SK-N-SH treated with all-trans-retinoic acid at 6 μM for 48 hours (cell line): Measurements from ENCODE around the gene TRNT1.

Experiments
- ATAC-seq: fragments of 200-7000 bp; cut with Tn5 transposase; 3 replicates; pipeline ENCODE4 v1.9.1; 2020; ENCODE audit warnings: mild to moderate bottlenecking, moderate library complexity
- ARNTL ChIP-seq: fragments of 450-650 bp; formaldehyde crosslinking; IDR thresholded peaks from 2 replicates; pipeline ENCODE4 v1.5.0; 2020; ENCODE audit warnings: low read depth, mild to moderate bottlenecking, moderate library complexity, borderline replicate concordance
- BACH2 ChIP-seq: fragments of 250-450 bp; sonication (Bioruptor Pico); IDR thresholded peaks from 2 replicates; pipeline ENCODE4 v1.9.0; 2021; ENCODE audit warnings: mild to moderate bottlenecking, borderline replicate concordance
- CSDC2 ChIP-seq: fragments of 250-450 bp; sonication (Bioruptor Pico); IDR thresholded peaks from 2 replicates; pipeline ENCODE4 v1.5.0; 2020; ENCODE audit warnings: mild to moderate bottlenecking, moderate library complexity
- ESRRG ChIP-seq: fragments of 250-450 bp; sonication (Bioruptor Pico); IDR thresholded peaks from 2 replicates; pipeline ENCODE4 v1.6.1; 2021; ENCODE audit warnings: mild to moderate bottlenecking
- GLIS3 ChIP-seq: fragments of 250-450 bp; sonication (Bioruptor Pico); IDR thresholded peaks from 2 replicates; pipeline ENCODE4 v1.5.0; 2020; ENCODE audit warnings: mild to moderate bottlenecking, moderate library complexity
- ISL1 ChIP-seq: fragments of 250-450 bp; sonication (Bioruptor Pico); IDR thresholded peaks from 2 replicates; pipeline ENCODE4 v2.1.2; 2022; ENCODE audit warnings: mild to moderate bottlenecking, moderate library complexity
- OSR1 ChIP-seq: fragments of 250-450 bp; sonication (Bioruptor Pico); IDR thresholded peaks from 2 replicates; pipeline ENCODE4 v1.8.0; 2022; ENCODE audit warnings: moderate library complexity, mild to moderate bottlenecking, inconsistent platforms
- PPARA ChIP-seq: fragments of 250-450 bp; sonication (Bioruptor Pico); IDR thresholded peaks from 2 replicates; pipeline ENCODE4 v1.5.0; 2020; ENCODE audit warnings: mild to moderate bottlenecking, borderline replicate concordance
- RARB ChIP-seq: fragments of 250-450 bp; sonication (Bioruptor Pico); IDR thresholded peaks from 2 replicates; pipeline ENCODE4 v1.8.0; 2021; ENCODE audit warnings: mild to moderate bottlenecking, moderate library complexity
- SNAI2 ChIP-seq: fragments of 250-450 bp; sonication (Bioruptor Pico); IDR thresholded peaks from 2 replicates; pipeline ENCODE4 v1.5.0; 2020; ENCODE audit warnings: mild to moderate bottlenecking, moderate library complexity
- TCF4 ChIP-seq: fragments of 250-450 bp; sonication (Bioruptor Pico); IDR thresholded peaks from 2 replicates; pipeline ENCODE4 v1.8.0; 2021; ENCODE audit warnings: mild to moderate bottlenecking, moderate library complexity, borderline replicate concordance
- TOX ChIP-seq: fragments of 250-450 bp; sonication (Bioruptor Pico); IDR thresholded peaks from 2 replicates; pipeline ENCODE4 v1.8.0; 2021; ENCODE audit warnings: mild to moderate bottlenecking, moderate library complexity, borderline replicate concordance
- ZC3H10 ChIP-seq: fragments of 250-450 bp; sonication (Bioruptor Pico); IDR thresholded peaks from 2 replicates; pipeline ENCODE4 v1.5.1; 2021; ENCODE audit warnings: mild to moderate bottlenecking, moderate library complexity
- ZFP3 ChIP-seq: fragments of 250-450 bp; sonication (Bioruptor Pico); IDR thresholded peaks from 2 replicates; pipeline ENCODE4 v1.5.0; 2020; ENCODE audit warnings: mild to moderate bottlenecking, moderate library complexity
- ZFP30 ChIP-seq: fragments of 450-650 bp; formaldehyde crosslinking; IDR thresholded peaks from 2 replicates; pipeline ENCODE4 v1.5.0; 2022; ENCODE audit warnings: mild to moderate bottlenecking, moderate library complexity
- ZNF565 ChIP-seq: fragments of 450-650 bp; formaldehyde crosslinking; conservative IDR thresholded peaks from 2 replicates; pipeline ENCODE4 v1.5.0; 2020; ENCODE audit warnings: low read depth, mild to moderate bottlenecking, moderate library complexity
- ZNF8 ChIP-seq: fragments of 450-650 bp; formaldehyde crosslinking; IDR thresholded peaks from 2 replicates; pipeline ENCODE4 v1.5.0; 2020; ENCODE audit warnings: mild to moderate bottlenecking, moderate library complexity
- TF ChIP-seq, protein P1 (sequence below): fragments of 250-450 bp; sonication (Bioruptor Pico); IDR thresholded peaks from 2 replicates; pipeline ENCODE4 v1.8.0; 2021; ENCODE audit warnings: low read depth, mild to moderate bottlenecking, moderate library complexity, borderline replicate concordance
- TF ChIP-seq, protein P2 (sequence below): fragments of 250-450 bp; sonication (Bioruptor Pico); IDR thresholded peaks from 2 replicates; pipeline ENCODE4 v1.8.0; 2020; ENCODE audit warnings: mild to moderate bottlenecking, moderate library complexity, borderline replicate concordance
- TF ChIP-seq, protein P3 (sequence below): fragments of 250-450 bp; sonication (Bioruptor Pico); IDR thresholded peaks from 2 replicates; pipeline ENCODE4 v1.5.0; 2020; ENCODE audit warnings: mild to moderate bottlenecking, moderate library complexity
- TF ChIP-seq, protein P4 (sequence below): fragments of 250-450 bp; sonication (Bioruptor Pico); IDR thresholded peaks from 2 replicates; pipeline ENCODE4 v1.5.1; 2021; ENCODE audit warnings: mild to moderate bottlenecking, moderate library complexity
- TF ChIP-seq, protein P5 (sequence below): fragments of 250-450 bp; sonication (Bioruptor Pico); IDR thresholded peaks from 2 replicates; pipeline ENCODE4 v1.5.1; 2020; ENCODE audit warnings: low read depth, mild to moderate bottlenecking, moderate library complexity

Gene TRNT1

DNA sequence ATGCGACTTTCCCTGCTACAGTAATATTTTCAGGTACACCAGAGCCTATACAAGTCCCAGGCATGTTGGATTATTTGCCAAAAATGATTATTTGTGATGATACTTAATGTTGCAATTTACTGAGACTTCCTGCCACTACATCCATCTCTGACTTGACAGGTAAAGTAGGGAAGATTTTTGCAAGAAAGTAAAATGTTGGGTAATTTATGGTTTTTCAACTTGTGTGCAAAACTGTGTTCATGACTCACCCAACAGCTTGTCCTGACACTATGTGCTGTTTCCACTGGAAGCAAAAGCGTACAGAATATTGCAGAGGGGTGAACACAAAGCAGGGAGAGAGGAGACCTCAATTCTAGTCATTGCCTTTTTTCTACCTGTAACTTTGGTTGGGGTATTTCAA, 58.1 kb downstream of the TRNT1 start (continued):
- TF ChIP-seq TOX (CRISPR knock-in tag) = no peak
- TF ChIP-seq, all 23 proteins: peak for 0

DNA sequence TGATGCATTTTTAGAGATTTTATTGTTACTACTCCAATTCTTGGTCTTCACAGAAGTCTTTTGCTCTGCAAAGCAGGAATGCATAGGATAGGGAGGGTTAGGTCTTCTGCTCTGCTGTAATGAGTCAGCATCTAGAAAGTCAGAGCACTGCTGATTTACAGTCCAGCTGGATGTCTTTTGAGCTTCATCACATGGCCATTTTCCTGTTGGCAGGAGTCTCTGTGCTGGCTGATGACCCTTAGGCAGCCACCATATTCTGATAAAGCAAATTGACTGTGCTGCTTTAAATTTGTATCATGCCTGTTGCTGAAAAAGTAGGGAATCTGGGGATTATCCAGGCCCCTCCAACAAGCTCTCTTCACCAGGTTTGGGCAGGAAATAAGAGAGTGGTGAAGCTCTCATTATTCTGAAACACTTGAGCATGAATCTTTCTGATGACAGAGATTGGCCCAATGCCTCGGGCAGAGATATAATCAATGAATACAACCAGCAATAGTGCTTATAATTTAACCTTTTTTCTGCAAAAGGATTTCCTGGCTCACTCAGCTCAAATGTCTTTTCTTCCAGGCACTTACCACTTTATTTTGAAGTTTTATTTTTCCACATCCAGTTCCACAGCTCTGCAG, 62.5 kb downstream of the TRNT1 start:
- no peak for TF ChIP-seq TCF4 (CRISPR knock-in tag)
- TF ChIP-seq ISL1 = 0 out of 2 replicates have a peak, but pooled peaks have one; percentile 6
- TF ChIP-seq, protein P1, sequence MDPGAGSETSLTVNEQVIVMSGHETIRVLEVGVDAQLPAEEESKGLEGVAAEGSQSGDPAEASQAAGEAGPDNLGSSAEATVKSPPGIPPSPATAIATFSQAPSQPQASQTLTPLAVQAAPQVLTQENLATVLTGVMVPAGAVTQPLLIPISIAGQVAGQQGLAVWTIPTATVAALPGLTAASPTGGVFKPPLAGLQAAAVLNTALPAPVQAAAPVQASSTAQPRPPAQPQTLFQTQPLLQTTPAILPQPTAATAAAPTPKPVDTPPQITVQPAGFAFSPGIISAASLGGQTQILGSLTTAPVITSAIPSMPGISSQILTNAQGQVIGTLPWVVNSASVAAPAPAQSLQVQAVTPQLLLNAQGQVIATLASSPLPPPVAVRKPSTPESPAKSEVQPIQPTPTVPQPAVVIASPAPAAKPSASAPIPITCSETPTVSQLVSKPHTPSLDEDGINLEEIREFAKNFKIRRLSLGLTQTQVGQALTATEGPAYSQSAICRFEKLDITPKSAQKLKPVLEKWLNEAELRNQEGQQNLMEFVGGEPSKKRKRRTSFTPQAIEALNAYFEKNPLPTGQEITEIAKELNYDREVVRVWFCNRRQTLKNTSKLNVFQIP (CRISPR knock-in tag) = no peak
- TF ChIP-seq, all 23 proteins: peak for 1
- ATAC-seq = no peak; the same call in 2 of the 3 replicates

DNA sequence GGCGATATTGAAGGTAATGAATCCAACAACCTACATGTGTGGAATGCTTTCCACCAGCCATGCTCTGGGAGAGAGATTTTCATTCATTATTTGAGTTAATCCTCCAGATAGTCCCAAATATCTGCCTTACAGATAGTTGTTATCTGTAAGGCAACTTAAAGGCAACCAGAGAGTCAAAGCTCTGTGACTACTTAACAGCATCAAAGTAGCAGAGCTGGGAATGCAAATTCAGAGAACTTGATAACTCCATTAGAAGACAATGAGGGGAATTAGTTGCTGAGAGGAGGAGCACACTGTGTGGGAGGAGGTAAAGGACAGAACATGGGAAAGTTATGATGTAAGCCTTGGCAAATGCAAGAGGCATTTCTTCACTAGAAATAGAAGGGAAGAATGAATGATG, 63.2 kb downstream of the TRNT1 start:
- ATAC-seq = no peak
- TF ChIP-seq ESRRG (CRISPR knock-in tag) = no peak
- no peak for TF ChIP-seq PPARA
- TF ChIP-seq ZFP3 = no peak
- TF ChIP-seq, protein P2, sequence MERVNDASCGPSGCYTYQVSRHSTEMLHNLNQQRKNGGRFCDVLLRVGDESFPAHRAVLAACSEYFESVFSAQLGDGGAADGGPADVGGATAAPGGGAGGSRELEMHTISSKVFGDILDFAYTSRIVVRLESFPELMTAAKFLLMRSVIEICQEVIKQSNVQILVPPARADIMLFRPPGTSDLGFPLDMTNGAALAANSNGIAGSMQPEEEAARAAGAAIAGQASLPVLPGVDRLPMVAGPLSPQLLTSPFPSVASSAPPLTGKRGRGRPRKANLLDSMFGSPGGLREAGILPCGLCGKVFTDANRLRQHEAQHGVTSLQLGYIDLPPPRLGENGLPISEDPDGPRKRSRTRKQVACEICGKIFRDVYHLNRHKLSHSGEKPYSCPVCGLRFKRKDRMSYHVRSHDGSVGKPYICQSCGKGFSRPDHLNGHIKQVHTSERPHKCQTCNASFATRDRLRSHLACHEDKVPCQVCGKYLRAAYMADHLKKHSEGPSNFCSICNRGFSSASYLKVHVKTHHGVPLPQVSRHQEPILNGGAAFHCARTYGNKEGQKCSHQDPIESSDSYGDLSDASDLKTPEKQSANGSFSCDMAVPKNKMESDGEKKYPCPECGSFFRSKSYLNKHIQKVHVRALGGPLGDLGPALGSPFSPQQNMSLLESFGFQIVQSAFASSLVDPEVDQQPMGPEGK (CRISPR knock-in tag) = no peak
- TF ChIP-seq, protein P3, sequence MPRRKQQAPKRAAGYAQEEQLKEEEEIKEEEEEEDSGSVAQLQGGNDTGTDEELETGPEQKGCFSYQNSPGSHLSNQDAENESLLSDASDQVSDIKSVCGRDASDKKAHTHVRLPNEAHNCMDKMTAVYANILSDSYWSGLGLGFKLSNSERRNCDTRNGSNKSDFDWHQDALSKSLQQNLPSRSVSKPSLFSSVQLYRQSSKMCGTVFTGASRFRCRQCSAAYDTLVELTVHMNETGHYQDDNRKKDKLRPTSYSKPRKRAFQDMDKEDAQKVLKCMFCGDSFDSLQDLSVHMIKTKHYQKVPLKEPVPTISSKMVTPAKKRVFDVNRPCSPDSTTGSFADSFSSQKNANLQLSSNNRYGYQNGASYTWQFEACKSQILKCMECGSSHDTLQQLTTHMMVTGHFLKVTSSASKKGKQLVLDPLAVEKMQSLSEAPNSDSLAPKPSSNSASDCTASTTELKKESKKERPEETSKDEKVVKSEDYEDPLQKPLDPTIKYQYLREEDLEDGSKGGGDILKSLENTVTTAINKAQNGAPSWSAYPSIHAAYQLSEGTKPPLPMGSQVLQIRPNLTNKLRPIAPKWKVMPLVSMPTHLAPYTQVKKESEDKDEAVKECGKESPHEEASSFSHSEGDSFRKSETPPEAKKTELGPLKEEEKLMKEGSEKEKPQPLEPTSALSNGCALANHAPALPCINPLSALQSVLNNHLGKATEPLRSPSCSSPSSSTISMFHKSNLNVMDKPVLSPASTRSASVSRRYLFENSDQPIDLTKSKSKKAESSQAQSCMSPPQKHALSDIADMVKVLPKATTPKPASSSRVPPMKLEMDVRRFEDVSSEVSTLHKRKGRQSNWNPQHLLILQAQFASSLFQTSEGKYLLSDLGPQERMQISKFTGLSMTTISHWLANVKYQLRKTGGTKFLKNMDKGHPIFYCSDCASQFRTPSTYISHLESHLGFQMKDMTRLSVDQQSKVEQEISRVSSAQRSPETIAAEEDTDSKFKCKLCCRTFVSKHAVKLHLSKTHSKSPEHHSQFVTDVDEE (CRISPR knock-in tag) = no peak
- no peak for TF ChIP-seq TCF4 (CRISPR knock-in tag)
- TF ChIP-seq ISL1 = no peak
- TF ChIP-seq OSR1 (CRISPR knock-in tag) = no peak

DNA sequence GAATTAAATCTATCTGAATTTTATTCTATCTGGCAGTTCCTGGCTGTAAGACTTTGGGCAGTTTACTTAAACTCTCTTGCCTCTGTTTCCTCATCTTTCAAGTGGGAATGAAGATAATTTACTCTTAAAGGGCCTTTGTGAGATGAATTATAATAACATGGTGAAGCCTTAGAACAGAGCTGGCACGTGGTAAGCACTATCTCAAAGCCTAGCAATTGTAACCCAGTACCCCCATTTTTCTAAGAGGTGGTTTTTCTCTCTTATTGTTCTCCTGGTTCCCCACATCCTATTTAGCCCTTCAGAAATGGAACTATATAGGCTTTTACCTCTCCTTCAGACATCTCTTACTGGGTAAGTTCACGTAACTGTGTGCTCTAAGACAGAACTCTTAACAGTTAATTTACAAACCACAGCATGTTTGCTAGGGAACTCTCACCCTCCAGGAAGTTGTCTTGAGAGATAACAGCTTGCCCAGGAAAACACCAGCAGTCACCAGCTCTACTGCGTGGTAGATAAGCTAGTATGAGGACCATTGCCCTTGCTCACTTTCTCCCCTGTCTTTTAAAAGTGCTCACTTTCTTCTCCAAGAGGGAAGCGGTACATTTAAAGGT, 65.0 kb downstream of the TRNT1 start:
- TF ChIP-seq ZNF8 (CRISPR knock-in tag) (no peak), ZC3H10 (CRISPR knock-in tag) (no peak), ISL1 (no peak), PPARA (no peak), ZFP3 (no peak), TCF4 (CRISPR knock-in tag) (no peak), ARNTL (CRISPR knock-in tag) (no peak), OSR1 (CRISPR knock-in tag) (no peak), SNAI2 (CRISPR knock-in tag) (no peak), CSDC2 (no peak), RARB (CRISPR knock-in tag) (no peak), GLIS3 (CRISPR knock-in tag) (no peak), BACH2 (CRISPR knock-in tag) (no peak), ZFP30 (no peak), ZNF565 (no peak), ESRRG (CRISPR knock-in tag) (no peak)
- TF ChIP-seq, protein P4, sequence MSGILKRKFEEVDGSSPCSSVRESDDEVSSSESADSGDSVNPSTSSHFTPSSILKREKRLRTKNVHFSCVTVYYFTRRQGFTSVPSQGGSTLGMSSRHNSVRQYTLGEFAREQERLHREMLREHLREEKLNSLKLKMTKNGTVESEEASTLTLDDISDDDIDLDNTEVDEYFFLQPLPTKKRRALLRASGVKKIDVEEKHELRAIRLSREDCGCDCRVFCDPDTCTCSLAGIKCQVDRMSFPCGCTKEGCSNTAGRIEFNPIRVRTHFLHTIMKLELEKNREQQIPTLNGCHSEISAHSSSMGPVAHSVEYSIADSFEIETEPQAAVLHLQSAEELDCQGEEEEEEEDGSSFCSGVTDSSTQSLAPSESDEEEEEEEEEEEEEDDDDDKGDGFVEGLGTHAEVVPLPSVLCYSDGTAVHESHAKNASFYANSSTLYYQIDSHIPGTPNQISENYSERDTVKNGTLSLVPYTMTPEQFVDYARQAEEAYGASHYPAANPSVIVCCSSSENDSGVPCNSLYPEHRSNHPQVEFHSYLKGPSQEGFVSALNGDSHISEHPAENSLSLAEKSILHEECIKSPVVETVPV (CRISPR knock-in tag) = no peak
- TF ChIP-seq, protein P5, sequence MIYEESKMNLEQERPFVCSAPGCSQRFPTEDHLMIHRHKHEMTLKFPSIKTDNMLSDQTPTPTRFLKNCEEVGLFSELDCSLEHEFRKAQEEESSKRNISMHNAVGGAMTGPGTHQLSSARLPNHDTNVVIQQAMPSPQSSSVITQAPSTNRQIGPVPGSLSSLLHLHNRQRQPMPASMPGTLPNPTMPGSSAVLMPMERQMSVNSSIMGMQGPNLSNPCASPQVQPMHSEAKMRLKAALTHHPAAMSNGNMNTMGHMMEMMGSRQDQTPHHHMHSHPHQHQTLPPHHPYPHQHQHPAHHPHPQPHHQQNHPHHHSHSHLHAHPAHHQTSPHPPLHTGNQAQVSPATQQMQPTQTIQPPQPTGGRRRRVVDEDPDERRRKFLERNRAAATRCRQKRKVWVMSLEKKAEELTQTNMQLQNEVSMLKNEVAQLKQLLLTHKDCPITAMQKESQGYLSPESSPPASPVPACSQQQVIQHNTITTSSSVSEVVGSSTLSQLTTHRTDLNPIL (CRISPR knock-in tag) = no peak
- TF ChIP-seq, protein P2 (CRISPR knock-in tag) = no peak
- TF ChIP-seq, protein P1 (CRISPR knock-in tag) = no peak
- TF ChIP-seq, all 23 proteins: peak for 0
- ATAC-seq = no peak
